Right renal pelvis (tissue), 4 donors: ENCODE measurements around the gene PPIB. TPM values are rescaled to one million over a fixed set of nuclear protein-coding genes. Genes with fewer than 3 reads are reported as not detected.
"Not testable (repeated sequence)": the region's sequence is repeated elsewhere in the genome, so short reads cannot be mapped to it uniquely, and the experiment has no call there.

Experiments used
- DNase-seq, 4 donors: peaks; one replicate each; pipeline ENCODE4 v3.0.0-alpha.2; 2013; ENCODE audit warnings: low read depth in 4 of 4, low spot score in 3 of 4, missing footprints in 1 of 4
- polyA plus RNA-seq, 4 donors: library from polyadenylated mRNA; unstranded; fragments of 120-200 nt; gene quantifications; one replicate each; pipeline ENCODE4 v1.2.1, GENCODE V29; 2013; ENCODE audit not compliant: insufficient read length in 4 of 4

Gene PPIB
- polyA plus RNA-seq, 4 donors, result 515 to 625 (median 600) TPM

DNA sequence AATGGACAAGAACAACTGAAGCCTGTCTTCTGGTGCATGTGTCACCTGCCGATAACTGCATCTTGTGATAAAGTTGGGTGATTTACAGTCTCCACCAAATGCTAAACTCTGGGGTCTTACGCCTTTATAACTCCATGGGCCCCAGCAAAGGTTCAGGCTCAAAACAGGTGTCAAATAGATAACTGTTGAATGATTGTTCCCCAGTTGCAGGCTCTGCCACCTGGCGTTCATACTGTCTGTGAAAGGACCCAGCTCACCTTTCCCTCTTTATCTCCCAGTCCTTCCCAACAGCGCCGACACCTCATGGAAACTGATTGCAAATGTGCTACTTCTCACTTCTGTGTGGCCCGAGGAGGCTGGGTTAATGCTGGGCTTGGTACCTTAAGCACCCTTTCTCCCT, 19.5 kb downstream of the PPIB start:
- DNase-seq, result no peak

DNA sequence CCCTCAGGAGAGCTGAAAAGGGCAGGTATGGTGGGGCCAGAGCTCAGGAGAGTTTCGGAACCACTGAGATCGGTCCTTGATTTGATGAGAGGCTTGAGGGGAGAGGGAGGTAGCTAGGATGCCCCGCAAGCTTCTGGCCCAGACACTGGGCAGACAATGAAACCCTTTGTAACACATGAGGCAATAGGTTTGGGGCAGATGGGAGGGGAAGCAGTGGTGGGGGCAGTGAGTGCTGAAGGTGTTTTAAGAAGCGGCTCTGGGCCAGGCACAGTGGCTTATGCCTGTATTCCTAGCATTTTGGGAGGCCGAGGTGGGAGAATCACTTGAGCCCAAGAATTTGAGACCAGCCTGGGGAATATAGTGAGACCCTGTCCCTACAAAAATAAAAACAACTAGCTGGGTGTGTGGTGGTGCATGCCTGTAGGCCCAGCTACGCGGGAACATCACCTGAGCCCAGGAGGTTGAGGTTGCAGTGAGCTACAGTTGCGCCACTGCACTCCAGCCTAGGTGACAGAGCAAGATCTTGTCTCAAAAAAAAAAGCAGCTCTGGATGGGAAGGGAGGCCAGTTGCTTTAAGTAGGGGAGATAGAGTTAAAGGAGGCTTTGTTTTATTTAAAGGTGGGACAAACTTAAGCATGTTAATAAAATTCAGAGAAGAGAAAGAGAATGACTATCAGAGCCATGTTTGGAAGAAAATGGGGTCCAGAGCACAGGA, 20.9 kb downstream of the PPIB start:
- no peak for DNase-seq

DNA sequence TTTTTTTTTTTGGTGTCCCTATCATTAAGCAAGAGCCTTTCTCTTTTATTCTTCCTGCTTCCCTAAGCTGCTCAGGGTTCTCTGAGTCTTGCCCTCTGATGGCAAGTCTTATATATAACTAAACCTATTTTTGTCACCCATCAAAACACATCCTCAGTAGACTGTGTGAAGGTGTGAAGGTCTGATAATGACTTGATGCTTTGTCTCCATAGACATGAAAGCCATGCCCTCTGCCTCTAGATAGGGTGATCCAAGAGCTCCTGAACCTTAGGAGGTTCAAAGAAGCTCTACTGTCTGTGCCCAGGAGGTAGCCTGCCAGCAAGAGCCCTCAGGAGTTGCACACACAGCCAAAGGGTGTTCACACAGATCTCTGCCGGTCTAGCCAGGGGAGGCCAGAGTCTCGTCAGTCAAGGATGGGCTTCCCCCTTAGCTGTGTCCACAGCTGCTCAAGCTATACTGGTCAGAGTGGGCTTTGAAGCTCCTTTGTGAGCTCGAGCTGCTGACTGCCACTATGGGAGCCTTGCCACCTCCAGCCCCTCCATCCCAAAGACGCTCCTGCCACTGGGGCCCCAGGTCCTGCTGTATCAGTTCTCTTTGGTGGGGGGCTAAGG, 24.4 kb downstream of the PPIB start:
- DNase-seq, result no peak

DNA sequence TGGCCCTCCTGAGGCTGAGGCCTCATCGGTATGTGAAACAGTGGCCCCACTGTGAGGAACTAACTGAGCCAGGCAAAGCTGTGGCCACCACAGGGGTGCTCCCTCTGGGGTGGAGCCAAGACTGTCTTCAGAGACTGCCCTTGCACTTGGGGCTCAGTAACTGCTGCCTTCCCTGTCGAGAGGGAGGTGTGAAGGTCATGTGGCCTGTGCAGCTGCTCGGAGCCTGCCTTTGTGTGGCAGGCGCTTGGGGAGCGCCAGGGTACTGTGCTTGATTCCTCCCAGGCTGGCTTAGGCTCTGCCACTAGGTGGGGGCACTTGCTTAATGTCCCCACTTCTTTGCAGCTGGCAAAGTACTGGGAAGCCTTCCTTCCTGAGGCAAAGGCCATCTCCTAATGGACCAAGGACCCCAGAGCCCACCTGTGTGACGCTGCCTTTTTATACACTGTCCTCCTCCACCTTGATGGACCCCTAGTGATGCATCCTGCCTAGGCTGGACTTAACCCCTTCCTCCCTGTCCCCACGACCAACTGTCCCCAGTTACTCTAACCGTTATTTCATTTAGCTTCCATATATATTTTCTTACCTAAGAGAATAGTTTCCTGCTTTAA, 25.5 kb downstream of the PPIB start:
- no peak for DNase-seq

DNA sequence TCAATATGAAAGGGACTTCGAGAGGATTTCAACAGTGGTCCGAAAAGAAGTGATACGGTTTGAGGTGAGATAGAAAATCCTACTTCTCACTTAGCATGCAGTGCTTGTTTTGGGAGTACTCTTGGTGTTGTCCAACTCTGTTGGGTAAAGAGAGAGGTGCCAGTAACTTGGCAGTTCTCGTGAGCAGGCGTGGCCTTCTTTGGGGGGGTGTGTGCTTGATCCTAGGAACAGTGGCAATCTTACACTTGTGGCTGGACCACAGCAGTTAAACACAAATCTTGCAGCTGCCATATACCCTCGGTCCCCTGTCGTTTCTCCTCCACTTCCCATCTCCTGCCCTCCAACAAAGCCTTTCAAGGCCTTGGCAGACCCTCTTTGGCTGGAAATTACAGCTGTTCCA, 26.5 kb downstream of the PPIB start:
- no peak for DNase-seq

DNA sequence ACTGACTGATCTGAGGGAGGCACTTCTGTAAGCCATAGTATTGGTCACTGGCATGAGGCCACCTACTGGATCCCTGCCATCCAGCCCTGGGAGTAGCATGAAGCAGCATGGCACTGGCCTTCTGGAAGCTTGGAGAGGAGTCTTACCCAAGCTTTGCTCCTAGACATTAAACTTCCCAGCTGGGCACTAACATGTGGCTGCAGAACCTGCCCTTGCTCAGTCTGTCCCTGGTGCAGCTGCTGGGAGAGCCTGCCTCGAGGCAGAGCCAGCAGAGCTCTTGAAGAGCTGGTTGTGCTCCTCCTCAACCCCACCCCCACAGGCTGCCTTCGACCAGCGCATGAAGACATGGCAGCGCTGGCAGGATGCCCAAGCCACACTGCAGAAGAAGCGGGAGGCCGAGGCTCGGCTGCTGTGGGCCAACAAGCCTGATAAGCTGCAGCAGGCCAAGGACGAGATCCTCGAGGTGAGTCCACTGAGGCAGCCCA, 28.4 kb downstream of the PPIB start:
- DNase-seq, result no peak

DNA sequence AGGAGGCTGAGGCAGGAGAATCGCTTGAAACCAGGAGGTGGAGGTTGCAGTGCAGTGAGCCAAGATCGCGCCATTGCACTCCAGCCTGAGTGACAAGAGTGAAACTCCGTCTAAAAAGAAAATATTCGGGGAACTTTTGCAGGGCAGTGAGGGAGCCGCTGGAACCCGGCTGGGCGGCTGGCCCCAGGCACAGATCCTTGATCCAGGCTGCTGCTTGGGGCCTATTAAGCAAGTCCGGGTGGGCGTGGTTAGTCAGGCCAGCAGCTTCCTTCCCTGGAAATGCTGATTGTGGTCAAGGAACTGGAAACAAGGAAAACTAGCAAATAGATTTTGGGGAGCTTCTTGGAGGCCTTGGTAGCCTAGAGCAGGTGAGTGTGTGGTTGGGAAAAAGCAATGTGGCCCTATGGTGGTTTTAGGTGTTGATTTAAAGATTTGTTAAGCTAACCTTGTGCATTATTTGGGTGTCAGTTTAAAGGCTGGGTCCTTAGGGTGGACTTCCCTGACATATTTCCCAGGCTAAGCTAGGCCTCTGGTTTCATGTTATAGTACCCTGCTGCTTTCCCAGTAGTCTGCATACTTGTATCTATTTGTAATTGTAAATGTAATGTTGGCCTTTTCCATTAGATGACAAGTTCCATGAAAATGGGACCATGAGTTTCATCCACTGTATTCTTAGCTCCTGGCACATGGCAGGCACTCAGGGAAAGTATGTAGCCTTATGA, 29.0 kb downstream of the PPIB start:
- no peak for DNase-seq

DNA sequence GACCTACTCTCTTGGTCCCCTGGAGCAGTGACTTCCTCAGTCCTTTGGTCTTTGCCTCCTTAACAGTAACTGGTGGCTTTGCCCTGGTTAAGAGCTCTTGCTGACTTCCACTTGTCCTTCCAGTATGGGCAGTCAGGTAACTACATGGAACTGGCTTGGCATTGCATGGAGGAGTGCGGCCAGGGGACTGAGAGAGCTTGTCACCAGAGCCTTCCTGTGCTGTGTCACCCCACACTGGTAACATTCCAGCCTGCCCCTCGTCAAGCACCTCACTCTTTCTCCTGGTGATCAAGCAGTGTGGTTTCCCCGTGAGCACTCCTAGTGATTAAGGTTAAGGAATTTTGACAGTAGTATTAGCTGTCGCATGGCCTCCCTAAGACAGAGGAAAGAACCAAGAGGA, 30.6 kb downstream of the PPIB start:
- DNase-seq, result no peak

DNA sequence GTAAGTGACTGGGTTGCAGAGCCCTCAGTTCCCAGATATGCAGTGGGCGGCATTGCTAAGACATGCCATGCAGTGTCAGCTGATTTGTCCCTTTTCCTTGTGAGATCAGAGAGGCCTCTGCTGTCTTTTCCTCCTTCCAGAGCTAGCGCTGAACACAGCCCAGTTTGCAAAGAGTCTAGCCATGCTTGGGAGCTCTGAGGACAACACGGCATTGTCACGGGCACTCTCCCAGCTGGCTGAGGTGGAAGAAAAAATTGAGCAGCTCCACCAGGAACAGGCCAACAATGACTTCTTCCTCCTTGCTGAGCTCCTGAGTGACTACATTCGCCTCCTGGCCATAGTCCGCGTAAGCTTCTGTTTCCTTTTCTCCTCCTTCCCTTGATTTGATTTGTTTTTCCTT, 31.3 kb downstream of the PPIB start:
- DNase-seq, result no peak

DNA sequence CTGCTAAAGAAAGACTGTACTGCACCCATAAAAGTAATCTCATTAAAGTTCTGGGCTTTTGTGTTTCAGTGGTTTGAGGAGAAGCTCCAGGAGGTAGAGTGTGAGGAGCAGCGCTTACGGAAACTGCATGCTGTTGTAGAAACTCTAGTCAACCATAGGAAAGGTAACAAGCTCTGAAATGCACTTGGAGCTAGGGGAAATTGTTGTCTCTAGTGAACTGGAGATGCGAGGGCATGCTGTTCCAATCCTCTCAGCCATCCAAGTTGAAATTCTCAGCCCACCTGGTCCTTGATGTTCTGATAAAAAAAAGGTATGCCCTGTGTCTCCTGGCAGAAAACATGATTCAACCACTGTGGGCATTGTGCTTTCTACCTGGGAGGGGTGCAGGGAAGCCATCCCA, 32.7 kb downstream of the PPIB start:
- DNase-seq, result no peak

DNA sequence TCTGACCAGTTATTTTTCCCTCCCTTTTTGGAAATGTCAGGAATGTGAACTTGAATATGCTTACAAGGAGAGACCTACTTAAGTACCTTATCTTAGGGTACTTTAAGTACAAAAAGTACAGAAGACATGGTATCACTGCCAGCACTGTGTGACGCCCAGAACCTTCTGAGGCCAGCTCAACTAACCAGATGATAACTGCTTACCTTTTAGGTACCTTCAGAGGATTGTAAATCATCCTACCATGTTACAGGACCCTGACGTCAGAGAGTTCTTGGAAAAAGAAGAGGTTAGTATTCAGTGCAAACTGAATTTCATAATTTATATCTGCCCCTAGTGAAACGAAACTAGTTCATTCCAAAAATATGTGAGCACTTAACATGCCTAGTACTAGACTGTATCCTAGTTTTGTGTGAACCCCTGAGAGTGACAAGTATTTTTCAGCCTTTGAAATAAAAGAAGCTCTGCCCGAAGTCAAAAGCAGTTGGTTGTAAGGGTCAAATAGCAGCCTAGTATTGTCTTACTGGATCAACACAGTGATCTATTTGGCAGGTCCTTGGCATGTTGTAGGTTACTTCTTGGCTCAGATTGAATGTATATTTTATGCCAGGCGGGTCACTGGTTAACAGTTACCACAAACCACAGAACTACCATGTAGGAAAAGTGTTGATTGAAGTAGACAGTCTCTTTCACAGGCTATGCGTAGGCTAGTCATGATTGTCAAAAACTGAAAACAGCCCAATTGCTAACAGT, 35.1 kb downstream of the PPIB start:
- no peak for DNase-seq

DNA sequence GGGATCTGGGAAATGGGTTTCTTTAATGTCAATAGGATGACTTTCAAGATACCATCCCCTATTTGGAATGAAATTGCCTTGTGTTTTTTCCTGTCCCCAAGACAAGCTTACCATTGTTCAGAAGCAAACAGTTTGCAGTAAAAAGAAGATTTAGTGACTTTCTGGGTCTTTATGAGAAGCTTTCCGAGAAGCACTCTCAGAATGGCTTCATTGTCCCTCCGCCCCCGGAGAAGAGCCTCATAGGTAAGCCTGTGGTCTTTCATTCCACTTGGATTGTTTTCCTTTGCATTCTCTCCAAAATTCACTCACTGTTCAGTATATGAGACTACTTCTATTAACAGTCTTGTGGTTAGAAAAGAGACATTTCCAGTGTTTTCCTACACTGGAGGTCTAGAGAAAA, 36.8 kb downstream of the PPIB start:
- no peak for DNase-seq

DNA sequence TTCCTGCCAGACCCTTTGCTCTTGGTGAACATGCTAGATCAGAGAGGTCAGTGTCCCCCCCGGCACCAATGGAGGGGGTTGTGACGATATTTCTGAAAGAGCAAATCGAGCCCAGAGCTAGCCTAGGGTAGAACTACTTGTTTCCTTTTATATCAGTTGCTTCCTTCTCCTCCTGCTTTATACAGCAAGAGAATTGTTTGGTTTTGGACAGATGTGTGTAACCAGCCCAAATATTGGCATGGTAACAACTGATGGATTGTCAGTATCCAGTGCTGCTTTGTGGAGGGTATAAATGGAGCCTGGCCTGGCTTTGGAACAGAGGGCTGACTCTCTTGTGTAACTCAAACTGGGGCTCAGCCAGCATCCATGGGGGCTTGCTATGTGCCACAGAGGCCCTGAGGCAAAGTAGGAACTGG, 39.9 kb downstream of the PPIB start:
- no peak for DNase-seq

DNA sequence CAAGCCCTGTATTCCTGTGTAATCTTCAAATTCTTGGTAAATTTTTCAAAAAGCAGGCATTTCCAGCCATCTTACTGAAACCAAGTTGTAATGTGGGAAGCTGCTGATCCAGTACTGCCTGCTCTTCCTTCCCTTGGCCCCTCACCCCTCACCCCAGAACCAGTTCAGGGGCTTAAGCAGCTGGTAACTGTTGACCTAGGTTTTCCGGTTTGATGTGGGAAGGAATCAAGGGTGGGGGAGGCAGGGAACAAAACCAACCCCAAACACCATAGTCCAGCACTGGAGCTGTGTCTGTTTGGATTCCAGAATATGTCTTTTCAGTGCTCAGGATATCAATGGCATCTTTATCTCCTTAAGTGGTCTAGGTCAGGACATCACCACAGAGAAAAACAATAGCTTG, 40.4 kb downstream of the PPIB start:
- no peak for DNase-seq

DNA sequence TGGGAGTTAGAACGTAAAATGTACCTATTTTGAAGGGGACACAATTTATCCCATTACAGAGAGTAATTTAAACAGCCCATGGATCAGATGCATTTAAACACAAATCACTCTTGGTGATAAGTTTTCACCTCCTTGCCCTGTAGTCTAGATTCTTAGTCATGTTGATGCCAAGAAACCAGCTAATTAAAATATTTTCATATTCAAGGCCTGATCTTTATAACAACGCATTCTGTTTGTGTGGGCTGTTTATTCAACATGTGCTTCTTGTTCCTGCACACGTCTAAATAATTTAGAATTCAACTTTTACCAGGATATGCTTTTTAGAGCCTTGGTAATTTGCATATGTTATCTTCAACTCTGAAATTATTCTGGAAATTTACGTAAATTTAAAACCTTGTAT, 41.2 kb downstream of the PPIB start:
- DNase-seq, result no peak

DNA sequence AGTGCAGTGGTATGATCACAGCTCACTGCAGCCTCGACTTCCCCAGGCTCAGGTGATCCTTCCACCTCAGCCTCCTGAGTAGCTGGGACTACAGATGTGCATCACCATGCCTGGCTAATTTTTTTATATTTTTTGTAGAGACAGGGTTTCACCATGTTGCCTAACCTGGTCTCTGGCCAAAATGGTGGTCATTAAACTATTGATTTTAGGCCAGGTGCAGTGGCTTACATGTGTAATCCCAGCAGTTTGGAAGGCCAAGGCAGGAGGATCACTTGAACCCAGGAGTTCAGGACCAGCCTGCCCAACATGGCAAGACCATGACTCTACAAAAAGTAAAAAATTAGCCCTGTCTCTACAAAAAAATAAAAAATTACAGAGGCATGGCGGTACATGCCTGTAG, 42.5 kb downstream of the PPIB start:
- not testable (repeated sequence) for DNase-seq

DNA sequence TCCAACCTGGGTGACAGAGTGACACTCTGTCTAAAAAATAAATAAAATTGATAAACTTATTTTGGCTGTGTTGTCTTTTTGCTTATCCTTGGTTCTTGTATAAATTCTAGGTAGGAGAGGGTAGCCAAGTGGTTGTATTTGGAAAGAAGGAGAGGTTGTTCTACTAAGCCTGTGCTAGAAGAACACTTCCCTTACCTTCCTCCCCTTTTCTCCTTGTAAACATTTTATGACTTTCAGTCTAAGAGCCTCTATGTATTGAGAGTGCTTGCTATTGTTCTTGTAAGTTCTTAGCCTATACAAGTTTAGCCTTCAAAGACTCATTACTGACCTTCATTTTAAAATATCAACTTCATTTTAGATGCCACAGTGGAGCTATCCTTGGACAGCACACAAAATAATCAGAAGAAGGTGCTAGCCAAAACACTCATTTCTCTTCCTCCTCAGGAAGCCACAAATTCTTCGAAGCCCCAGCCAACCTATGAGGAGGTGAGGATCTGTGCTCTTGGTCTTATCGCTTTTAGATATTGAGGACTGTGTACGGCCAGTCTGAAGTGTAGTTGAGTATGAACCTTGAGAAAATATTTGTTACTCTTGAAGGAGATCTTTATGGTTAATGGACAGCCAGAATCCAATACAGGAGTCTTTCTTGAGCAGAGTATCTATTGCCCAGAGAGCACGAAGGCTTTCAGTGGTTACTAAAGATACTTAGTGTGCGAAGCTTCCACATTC, 44.9 kb downstream of the PPIB start:
- no peak for DNase-seq

DNA sequence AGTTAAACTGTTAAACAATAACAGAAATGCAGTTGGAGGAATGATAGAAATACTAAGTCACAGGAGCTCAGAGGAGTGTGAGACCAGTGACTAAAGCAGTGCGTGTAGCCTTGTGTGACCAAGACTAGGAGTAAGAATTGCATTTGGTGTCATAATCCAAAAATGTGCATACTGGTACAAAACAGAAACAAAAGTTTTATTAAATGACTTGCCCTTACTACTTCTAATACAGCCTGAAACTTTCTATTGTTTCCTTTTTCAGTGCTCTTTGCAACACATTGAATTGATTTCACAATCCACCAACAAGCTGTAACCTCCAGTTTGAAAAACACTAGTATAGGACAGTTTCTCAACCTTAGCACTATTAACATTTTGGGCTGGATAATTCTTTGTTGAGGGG, 49.9 kb downstream of the PPIB start:
- DNase-seq, result no peak

DNA sequence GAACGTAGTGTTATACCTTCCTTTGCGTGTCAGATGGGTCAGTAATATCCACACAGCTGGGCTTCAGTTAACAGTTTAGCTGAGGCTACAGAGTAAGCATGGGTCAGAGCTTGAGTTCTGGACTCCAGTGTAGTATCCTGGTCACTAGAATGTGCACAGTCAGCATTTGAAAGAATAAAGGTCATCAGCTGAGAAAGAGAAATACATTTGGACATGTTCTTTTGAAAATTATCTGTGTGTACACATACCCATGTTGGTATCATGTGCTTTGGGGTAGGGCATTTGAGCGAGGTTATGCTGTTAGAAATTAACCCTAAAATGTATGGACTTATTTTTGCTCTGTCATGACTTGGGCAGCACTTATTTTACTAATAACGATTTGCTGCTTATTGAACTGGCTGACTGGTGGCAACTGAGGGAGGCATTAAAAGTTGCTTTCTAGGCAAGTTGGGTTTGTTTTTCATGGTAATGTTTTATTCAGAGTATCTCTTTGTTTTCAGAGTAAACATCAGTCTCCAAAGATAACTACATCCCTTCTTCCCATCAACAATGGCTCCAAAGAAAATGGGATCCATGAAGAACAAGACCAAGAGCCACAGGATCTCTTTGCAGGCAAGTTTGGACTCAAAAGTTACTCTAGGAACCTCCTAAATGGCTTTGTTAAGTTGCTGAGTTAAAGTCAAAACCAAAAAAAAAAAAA, 50.6 kb downstream of the PPIB start:
- no peak for DNase-seq

DNA sequence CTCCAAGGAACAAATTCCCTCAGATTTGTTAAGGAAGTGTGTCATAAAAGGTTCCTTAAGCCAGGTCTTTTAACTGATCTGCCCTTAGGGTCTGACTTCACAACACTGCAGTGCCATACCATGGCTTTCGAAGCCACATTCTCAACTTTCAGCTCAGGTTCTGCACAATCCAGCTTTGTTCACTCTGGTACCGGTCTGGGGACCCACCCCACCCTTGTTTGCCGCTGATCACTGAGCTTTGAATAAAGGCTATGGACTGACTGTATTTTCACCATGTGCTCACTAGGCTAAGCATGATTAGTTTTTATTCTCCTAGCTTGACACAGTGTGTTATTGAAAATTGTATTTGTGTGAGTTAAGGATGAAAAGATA, 51.2 kb downstream of the PPIB start:
- no peak for DNase-seq
